H9 (cell line): ENCODE data around the gene FAM193A. TPM values are rescaled to one million over a fixed set of nuclear protein-coding genes. Genes with fewer than 3 reads are reported as not detected.
"Not testable (repeated sequence)": the region's sequence is repeated elsewhere in the genome, so short reads cannot be mapped to it uniquely, and the experiment has no call there.

ENCODE experiments used
- DNase-seq: peaks from one replicate; pipeline ENCODE4 v3.0.0-alpha.2; 2017
- H2AFZ ChIP-seq: one replicate; pipeline ENCODE4 v1.6.1; 2013; ENCODE audit warnings: mild to moderate bottlenecking, low read length, control low read depth, moderate library complexity
- H2AK5ac ChIP-seq: 2 replicates; pipeline ENCODE4 v1.6.1; 2013; ENCODE audit warnings: low read length, control low read depth, mixed read lengths; ENCODE audit not compliant: insufficient read length
- H2BK120ac ChIP-seq: one replicate; pipeline ENCODE4 v1.6.1; 2013; ENCODE audit warnings: low read depth, mild to moderate bottlenecking, low read length, control low read depth, inconsistent platforms; ENCODE audit not compliant: poor library complexity, severe bottlenecking
- H2BK12ac ChIP-seq: 2 replicates; pipeline ENCODE4 v1.6.1; 2013; ENCODE audit warnings: low read length, control low read depth, mixed read lengths, low read depth; ENCODE audit not compliant: insufficient read length
- H2BK15ac ChIP-seq: 2 replicates; pipeline ENCODE4 v1.6.1; 2013; ENCODE audit warnings: low read depth, low read length, control low read depth
- H2BK20ac ChIP-seq: one replicate; pipeline ENCODE4 v1.6.1; 2013; ENCODE audit warnings: low read depth, mild to moderate bottlenecking, low read length, control low read depth, inconsistent platforms; ENCODE audit not compliant: poor library complexity, severe bottlenecking
- H2BK5ac ChIP-seq: 2 replicates; pipeline ENCODE4 v1.6.1; 2013; ENCODE audit warnings: low read length, control low read depth, mixed read lengths; ENCODE audit not compliant: insufficient read length
- H3K14ac ChIP-seq: 2 replicates; pipeline ENCODE4 v1.6.1; 2013; ENCODE audit warnings: low read length, control low read depth; ENCODE audit not compliant: insufficient read depth
- H3K18ac ChIP-seq: 2 replicates; pipeline ENCODE4 v1.6.1; 2013; ENCODE audit warnings: low read depth, mild to moderate bottlenecking, mixed read lengths, low read length, control low read depth; ENCODE audit not compliant: insufficient read length
- H3K23ac ChIP-seq: 2 replicates; pipeline ENCODE4 v1.6.1; 2013; ENCODE audit warnings: low read length, control low read depth, mixed read lengths, low read depth; ENCODE audit not compliant: insufficient read length
- H3K23me2 ChIP-seq: 2 replicates; pipeline ENCODE4 v1.6.1; 2013; ENCODE audit warnings: low read depth, mild to moderate bottlenecking, mixed read lengths, low read length, control low read depth; ENCODE audit not compliant: insufficient read length, poor library complexity, severe bottlenecking
- H3K27ac ChIP-seq: 2 replicates; pipeline ENCODE4 v1.5.1; 2013; ENCODE audit warnings: low read length, control low read depth, mixed read lengths, low read depth; ENCODE audit not compliant: insufficient read length
- H3K27me3 ChIP-seq: 2 replicates; pipeline ENCODE4 v1.6.1; 2013; ENCODE audit warnings: low read length, control low read depth, inconsistent platforms; ENCODE audit not compliant: insufficient read depth
- H3K4ac ChIP-seq: 2 replicates; pipeline ENCODE4 v1.6.1; 2013; ENCODE audit warnings: low read depth, mild to moderate bottlenecking, control low read depth, inconsistent platforms, low read length, moderate library complexity
- H3K4me1 ChIP-seq: 2 replicates; pipeline ENCODE4 v1.6.1; 2013; ENCODE audit warnings: low read length, control low read depth, inconsistent platforms; ENCODE audit not compliant: insufficient read depth
- H3K4me2 ChIP-seq: 2 replicates; pipeline ENCODE4 v1.6.1; 2013; ENCODE audit warnings: low read length, control low read depth, mixed read lengths; ENCODE audit not compliant: insufficient read length, insufficient read depth
- H3K56ac ChIP-seq: 2 replicates; pipeline ENCODE4 v1.6.1; 2013; ENCODE audit warnings: low read depth, mild to moderate bottlenecking, mixed read lengths, low read length, control low read depth; ENCODE audit not compliant: insufficient read length
- H3K79me1 ChIP-seq: 2 replicates; pipeline ENCODE4 v1.6.1; 2013; ENCODE audit warnings: low read depth, mild to moderate bottlenecking, moderate library complexity, low read length, control low read depth, inconsistent platforms; ENCODE audit not compliant: insufficient read depth, poor library complexity, severe bottlenecking
- H3K79me2 ChIP-seq: 2 replicates; pipeline ENCODE4 v1.6.1; 2013; ENCODE audit warnings: low read length, control low read depth, inconsistent platforms; ENCODE audit not compliant: insufficient read depth
- H3K9ac ChIP-seq: 2 replicates; pipeline ENCODE4 v1.6.1; 2013; ENCODE audit warnings: low read length, control low read depth, mixed read lengths; ENCODE audit not compliant: insufficient read length; ENCODE audit errors: extremely low read depth
- H3K9me3 ChIP-seq: one replicate; pipeline ENCODE4 v1.6.1; 2013; ENCODE audit warnings: low read depth, low read length, inconsistent platforms; ENCODE audit not compliant: control insufficient read depth
- H3T11ph ChIP-seq: one replicate; pipeline ENCODE4 v1.6.1; 2013; ENCODE audit warnings: mild to moderate bottlenecking, low read length, control low read depth, inconsistent platforms
- H4K20me1 ChIP-seq: one replicate; pipeline ENCODE4 v1.6.1; 2013; ENCODE audit not compliant: control insufficient read depth, insufficient read length, insufficient read depth
- H4K5ac ChIP-seq: 2 replicates; pipeline ENCODE4 v1.6.1; 2013; ENCODE audit warnings: low read depth, mild to moderate bottlenecking, mixed read lengths, low read length, control low read depth; ENCODE audit not compliant: insufficient read length
- H4K8ac ChIP-seq: replicated peaks from 2 replicates; pipeline ENCODE4 v1.6.1; 2013; ENCODE audit warnings: low read length, control low read depth, mixed read lengths, low read depth; ENCODE audit not compliant: insufficient read length
- H4K91ac ChIP-seq: 2 replicates; pipeline ENCODE4 v1.6.1; 2013; ENCODE audit warnings: low read depth, mild to moderate bottlenecking, moderate library complexity, mixed read lengths, low read length, control low read depth; ENCODE audit not compliant: insufficient read length
- H3K27ac Mint-ChIP-seq, 3 experiments: 2 replicates in 2 of 3; 3 replicates in 1 of 3; pipeline ENCODE4 v1.8.0; 2020 to 2021; ENCODE audit warnings: mixed read lengths in 3 of 3, mild to moderate bottlenecking in 1 of 3, moderate library complexity in 1 of 3
- H3K27me3 Mint-ChIP-seq: 2 replicates; pipeline ENCODE4 v1.8.0; 2021; ENCODE audit warnings: low read depth, mild to moderate bottlenecking, moderate library complexity, mixed read lengths
- H3K36me3 Mint-ChIP-seq, 3 experiments: 2 replicates in 2 of 3; 3 replicates in 1 of 3; pipeline ENCODE4 v1.8.0; 2020 to 2021; ENCODE audit warnings: low read depth in 3 of 3, mixed read lengths in 3 of 3; ENCODE audit not compliant: insufficient read depth in 1 of 3
- H3K4me1 Mint-ChIP-seq, 2 experiments: 2 replicates each; pipeline ENCODE4 v1.8.0; 2020; ENCODE audit warnings: mixed read lengths in 2 of 2
- H3K4me3 Mint-ChIP-seq, 2 experiments: 2 replicates in 1 of 2; 3 replicates in 1 of 2; pipeline ENCODE4 v1.8.0; 2020 to 2021; ENCODE audit warnings: mild to moderate bottlenecking in 2 of 2, mixed read lengths in 2 of 2, moderate library complexity in 1 of 2
- H3K9me3 Mint-ChIP-seq, 2 experiments: 2 replicates in 1 of 2; 3 replicates in 1 of 2; pipeline ENCODE4 v1.8.0; 2020; ENCODE audit warnings: mild to moderate bottlenecking in 2 of 2, mixed read lengths in 2 of 2, moderate library complexity in 1 of 2
- CTCF ChIP-seq: fragments of 200-600 bp; sonication (generic); conservative IDR thresholded peaks from 3 replicates; pipeline ENCODE4 v1.8.0; 2021; ENCODE audit warnings: antibody characterized with exemption, mild to moderate bottlenecking
- WGBS: extraction: QIAGEN DNeasy Blood & Tissue Kit; methylation state at CpG from one replicate; pipeline ENCODE4 v1.1.7; 2013; ENCODE audit warnings: missing lambda C conversion rate, low lambda C conversion rate, mixed read lengths; ENCODE audit not compliant: insufficient read length; ENCODE audit errors: extremely low coverage; 5-methylcytosine and 5-hydroxymethylcytosine counted together
- total RNA-seq: library from RNA; stranded (reverse); gene quantifications from 2 replicates; pipeline ENCODE4 v1.2.1, GENCODE V29; 2021

FAM193A gene
- total RNA-seq, 1 experiment from 2014 or later = 36.9 TPM

GRCh38 chr4:2636331-2636730, 99.9 kb downstream of the FAM193A start:
- Histone ChIP-seq H3K23me2 (no peaks in the 10 kb centered on the region), H4K91ac (no peak overlapping the region), H2BK5ac (no peak overlapping the region), H2AFZ (no peak overlapping the region), H3K23ac (no peak overlapping the region), H3K4me2 (no peak overlapping the region), H3K9me3 (no peaks in the 10 kb centered on the region), H2BK15ac (no peak overlapping the region), H2AK5ac (no peak overlapping the region), H3K9ac (no peak overlapping the region), H3K27me3 (no peaks in the 10 kb centered on the region), H3K4ac (no peak overlapping the region), H3K4me1 (no peaks in the 10 kb centered on the region), H2BK20ac (no peak overlapping the region), H4K20me1 (no peaks in the 10 kb centered on the region), H3K14ac (no peak overlapping the region), H3K56ac (no peak overlapping the region), H3K79me1 (no peaks in the 10 kb centered on the region), H3K18ac (no peak overlapping the region), H2BK120ac (no peak overlapping the region), H3T11ph (no peak overlapping the region), H3K79me2 (no peaks in the 10 kb centered on the region), H4K8ac (no peak overlapping the region), H3K27ac (no peak overlapping the region), H2BK12ac (no peak overlapping the region), H4K5ac (no peak overlapping the region)
- Mint-ChIP-seq H3K4me3 (no peak overlapping the region), H3K4me1 (no peaks in the 10 kb centered on the region), H3K27me3 (no peaks in the 10 kb centered on the region), H3K27ac (peak overlapping the region in 1 of 3 experiments; percentile 81; a peak in 2 of 7 replicates), H3K36me3 (peaks cover 25 to 78% (median 69%) of the 10 kb centered on the region in 3 experiments; a peak in 6 of 7 replicates), H3K9me3 (no peaks in the 10 kb centered on the region)
- WGBS = no CpG with 5 or more reads among the region's 6 CpGs
- no peak for DNase-seq
- TF ChIP-seq CTCF = no peak

- H4K20me1 ChIP-seq, H3T11ph ChIP-seq: not testable (repeated sequence)
- peaks cover 22 to 77% (median 63%) of the 10 kb centered on the region in 3 experiments; a peak in 6 of 7 replicates for H3K36me3 Mint-ChIP-seq
These were observed 100.5 kb downstream of the FAM193A start for GRCh38 chr4:2636994-2637393.

More at GRCh38 chr4:2636994-2637393, 100.5 kb downstream of the FAM193A start:
- H2BK20ac ChIP-seq, H4K8ac ChIP-seq, H3K27me3 ChIP-seq, H2BK5ac ChIP-seq, H3K9ac ChIP-seq, H2AK5ac ChIP-seq, H3K4me2 ChIP-seq, H3K9me3 ChIP-seq, H3K27ac Mint-ChIP-seq, H2AFZ ChIP-seq, H3K4me3 Mint-ChIP-seq, H2BK120ac ChIP-seq, H3K9me3 Mint-ChIP-seq, H3K4me1 Mint-ChIP-seq, H3K79me1 ChIP-seq, H2BK12ac ChIP-seq, H3K18ac ChIP-seq, H4K5ac ChIP-seq, H3K23ac ChIP-seq, DNase-seq, H3K14ac ChIP-seq, H3K56ac ChIP-seq, H3K4me1 ChIP-seq, H2BK15ac ChIP-seq, H3K4ac ChIP-seq, H3K23me2 ChIP-seq, H3K79me2 ChIP-seq, H4K91ac ChIP-seq, H3K27ac ChIP-seq, H3K27me3 Mint-ChIP-seq: not testable (repeated sequence)
- no CpG with 5 or more reads among the region's 5 CpGs for WGBS
